Measurements from ENCODE around the gene LMBRD2. TPM values are rescaled to one million over a fixed set of nuclear protein-coding genes. Genes with fewer than 3 reads are reported as not detected.

Gene LMBRD2
- total RNA-seq, 1 donor from 2014 or later = 12.1 TPM

DNA sequence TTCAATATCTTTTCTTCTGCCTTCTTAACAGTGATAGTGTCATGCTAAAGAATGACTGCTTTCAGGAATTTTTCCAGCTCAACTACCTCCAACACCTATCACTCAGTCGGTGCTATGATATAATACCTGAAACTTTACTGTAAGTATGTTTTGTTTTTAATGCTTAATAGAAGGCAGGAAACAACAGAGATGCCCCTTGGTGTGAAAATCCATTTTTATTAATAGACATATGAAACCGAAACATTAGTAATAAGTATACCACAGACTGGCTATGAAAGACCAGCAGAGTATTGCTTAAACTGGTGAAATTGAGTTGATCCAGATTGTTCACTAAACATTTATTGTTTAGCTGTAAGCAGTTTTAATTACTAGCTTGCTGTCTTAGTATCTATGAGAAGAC lies 25.5 kb upstream of the LMBRD2 start:
- intact Hi-C loops (cut with micrococcal nuclease) = no loop called here
- no peak overlapping the region for H3K27ac ChIP-seq (replicated peaks)
- no peak for TF ChIP-seq CTCF (IDR thresholded peaks at IDR 0.05; ENCODE audit: borderline replicate concordance)
- H3K9me3 ChIP-seq (replicated peaks) = no peaks in the 10 kb centered on the region
- H3K36me3 ChIP-seq = peaks cover 82% of the 10 kb centered on the region
- H3K27me3 ChIP-seq (ENCODE audit: low read depth) = no peaks in the 10 kb centered on the region
- H3K4me1 ChIP-seq = no peaks in the 10 kb centered on the region
- no peak overlapping the region for H3K4me3 ChIP-seq
- DNase-seq = no peak

DNA sequence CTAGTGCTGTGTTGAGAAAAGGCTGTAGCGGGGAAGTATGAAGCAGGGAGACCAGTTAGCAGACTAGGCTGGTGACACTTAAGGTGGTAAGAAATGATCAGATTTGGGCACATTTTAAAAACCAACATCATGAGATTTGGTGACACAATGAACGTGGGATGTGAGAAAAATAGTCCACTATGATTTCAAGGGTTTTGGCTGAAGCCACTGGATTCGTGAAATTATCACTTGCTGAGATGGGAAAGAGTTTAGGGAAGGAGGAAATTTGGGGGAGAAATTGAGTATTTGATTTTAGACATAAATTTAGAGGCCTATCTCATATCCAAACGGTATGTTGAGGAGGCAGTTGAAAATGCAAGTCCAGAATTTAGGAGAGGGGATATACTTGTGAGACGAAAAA lies 23.4 kb upstream of the LMBRD2 start:
- intact Hi-C loops (cut with micrococcal nuclease) = no loop called here
- H3K27me3 ChIP-seq (ENCODE audit: low read depth) = no peaks in the 10 kb centered on the region
- no peak for DNase-seq
- H3K4me1 ChIP-seq = no peaks in the 10 kb centered on the region
- no peak overlapping the region for H3K4me3 ChIP-seq
- H3K36me3 ChIP-seq = peaks cover 82% of the 10 kb centered on the region
- TF ChIP-seq CTCF (IDR thresholded peaks at IDR 0.05; ENCODE audit: borderline replicate concordance) = no peak
- no peak overlapping the region for H3K27ac ChIP-seq (replicated peaks)
- H3K9me3 ChIP-seq (replicated peaks) = no peaks in the 10 kb centered on the region

- Histone ChIP-seq H3K27ac (replicated peaks) (no peak overlapping the region), H3K36me3 (peaks cover 87% of the 10 kb centered on the region), H3K27me3 (ENCODE audit: low read depth) (no peaks in the 10 kb centered on the region), H3K4me1 (no peaks in the 10 kb centered on the region), H3K9me3 (replicated peaks) (no peaks in the 10 kb centered on the region), H3K4me3 (no peak overlapping the region)
- DNase-seq = no peak
- no peak for TF ChIP-seq CTCF (IDR thresholded peaks at IDR 0.05; ENCODE audit: borderline replicate concordance)
- intact Hi-C loops (cut with micrococcal nuclease) = no loop called here
Measured at GRCh38 chr5:36174119-36174518, 22.4 kb upstream of the LMBRD2 start.

- H3K9me3 ChIP-seq (replicated peaks) = no peaks in the 10 kb centered on the region
- no peak overlapping the region for H3K4me3 ChIP-seq
- DNase-seq = no peak
- intact Hi-C loops (cut with micrococcal nuclease) = no loop called here
- no peak for TF ChIP-seq CTCF (IDR thresholded peaks at IDR 0.05; ENCODE audit: borderline replicate concordance)
- H3K36me3 ChIP-seq = peaks cover 87% of the 10 kb centered on the region
- no peaks in the 10 kb centered on the region for H3K4me1 ChIP-seq
- no peaks in the 10 kb centered on the region for H3K27me3 ChIP-seq (ENCODE audit: low read depth)
- H3K27ac ChIP-seq (replicated peaks) = no peak overlapping the region
Measured at GRCh38 chr5:36173426-36173825, 21.7 kb upstream of the LMBRD2 start.

DNA sequence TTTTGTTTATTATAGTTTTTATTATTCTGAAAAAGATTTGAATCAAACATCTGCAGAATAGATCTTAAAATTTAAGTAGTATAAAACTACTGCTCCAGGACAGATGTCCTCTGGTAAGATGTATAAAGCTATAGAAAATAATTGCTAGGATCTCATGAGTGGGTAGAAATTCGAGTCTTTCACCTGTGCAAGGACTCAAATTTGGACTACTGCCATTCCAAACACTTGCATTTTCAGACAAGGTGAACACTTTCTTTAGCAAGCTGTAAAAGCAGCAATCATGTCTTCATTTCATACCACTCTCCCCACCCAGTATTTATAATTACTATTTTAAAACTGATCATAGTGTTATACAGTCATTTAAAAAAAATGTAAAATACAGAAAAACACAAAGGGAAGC lies 20.9 kb upstream of the LMBRD2 start:
- H3K9me3 ChIP-seq (replicated peaks) = no peaks in the 10 kb centered on the region
- no peak overlapping the region for H3K27ac ChIP-seq (replicated peaks)
- no peak for DNase-seq
- no peak for TF ChIP-seq CTCF (IDR thresholded peaks at IDR 0.05; ENCODE audit: borderline replicate concordance)
- H3K4me3 ChIP-seq = no peak overlapping the region
- H3K36me3 ChIP-seq = peaks cover 87% of the 10 kb centered on the region
- H3K27me3 ChIP-seq (ENCODE audit: low read depth) = no peaks in the 10 kb centered on the region
- intact Hi-C loops (cut with micrococcal nuclease) = no loop called here
- H3K4me1 ChIP-seq = no peaks in the 10 kb centered on the region
